SK-N-SH treated with all-trans-retinoic acid at 6 μM for 48 hours (cell line): ENCODE measurements around the gene RFX6.

Experiments
- ATAC-seq: fragments of 200-7000 bp; cut with Tn5 transposase; 3 replicates; pipeline ENCODE4 v1.9.1; 2020; ENCODE audit warnings: mild to moderate bottlenecking, moderate library complexity
- ARNTL ChIP-seq: fragments of 450-650 bp; formaldehyde crosslinking; IDR thresholded peaks from 2 replicates; pipeline ENCODE4 v1.5.0; 2020; ENCODE audit warnings: low read depth, mild to moderate bottlenecking, moderate library complexity, borderline replicate concordance
- BACH2 ChIP-seq: fragments of 250-450 bp; sonication (Bioruptor Pico); IDR thresholded peaks from 2 replicates; pipeline ENCODE4 v1.9.0; 2021; ENCODE audit warnings: mild to moderate bottlenecking, borderline replicate concordance
- CSDC2 ChIP-seq: fragments of 250-450 bp; sonication (Bioruptor Pico); IDR thresholded peaks from 2 replicates; pipeline ENCODE4 v1.5.0; 2020; ENCODE audit warnings: mild to moderate bottlenecking, moderate library complexity
- ISL1 ChIP-seq: fragments of 250-450 bp; sonication (Bioruptor Pico); IDR thresholded peaks from 2 replicates; pipeline ENCODE4 v2.1.2; 2022; ENCODE audit warnings: mild to moderate bottlenecking, moderate library complexity
- OSR1 ChIP-seq: fragments of 250-450 bp; sonication (Bioruptor Pico); IDR thresholded peaks from 2 replicates; pipeline ENCODE4 v1.8.0; 2022; ENCODE audit warnings: moderate library complexity, mild to moderate bottlenecking, inconsistent platforms
- RARB ChIP-seq: fragments of 250-450 bp; sonication (Bioruptor Pico); IDR thresholded peaks from 2 replicates; pipeline ENCODE4 v1.8.0; 2021; ENCODE audit warnings: mild to moderate bottlenecking, moderate library complexity
- SNAI2 ChIP-seq: fragments of 250-450 bp; sonication (Bioruptor Pico); IDR thresholded peaks from 2 replicates; pipeline ENCODE4 v1.5.0; 2020; ENCODE audit warnings: mild to moderate bottlenecking, moderate library complexity
- TCF4 ChIP-seq: fragments of 250-450 bp; sonication (Bioruptor Pico); IDR thresholded peaks from 2 replicates; pipeline ENCODE4 v1.8.0; 2021; ENCODE audit warnings: mild to moderate bottlenecking, moderate library complexity, borderline replicate concordance
- TOX ChIP-seq: fragments of 250-450 bp; sonication (Bioruptor Pico); IDR thresholded peaks from 2 replicates; pipeline ENCODE4 v1.8.0; 2021; ENCODE audit warnings: mild to moderate bottlenecking, moderate library complexity, borderline replicate concordance
- ZC3H10 ChIP-seq: fragments of 250-450 bp; sonication (Bioruptor Pico); IDR thresholded peaks from 2 replicates; pipeline ENCODE4 v1.5.1; 2021; ENCODE audit warnings: mild to moderate bottlenecking, moderate library complexity
- ZFP3 ChIP-seq: fragments of 250-450 bp; sonication (Bioruptor Pico); IDR thresholded peaks from 2 replicates; pipeline ENCODE4 v1.5.0; 2020; ENCODE audit warnings: mild to moderate bottlenecking, moderate library complexity
- ZFP30 ChIP-seq: fragments of 450-650 bp; formaldehyde crosslinking; IDR thresholded peaks from 2 replicates; pipeline ENCODE4 v1.5.0; 2022; ENCODE audit warnings: mild to moderate bottlenecking, moderate library complexity
- ZNF565 ChIP-seq: fragments of 450-650 bp; formaldehyde crosslinking; conservative IDR thresholded peaks from 2 replicates; pipeline ENCODE4 v1.5.0; 2020; ENCODE audit warnings: low read depth, mild to moderate bottlenecking, moderate library complexity
- ZNF70 ChIP-seq: fragments of 450-650 bp; formaldehyde crosslinking; IDR thresholded peaks from 2 replicates; pipeline ENCODE4 v1.5.0; 2020; ENCODE audit warnings: mild to moderate bottlenecking, moderate library complexity
- ZNF8 ChIP-seq: fragments of 450-650 bp; formaldehyde crosslinking; IDR thresholded peaks from 2 replicates; pipeline ENCODE4 v1.5.0; 2020; ENCODE audit warnings: mild to moderate bottlenecking, moderate library complexity
- TF ChIP-seq, protein P1 (sequence below): fragments of 250-450 bp; sonication (Bioruptor Pico); IDR thresholded peaks from 2 replicates; pipeline ENCODE4 v1.5.1; 2021; ENCODE audit warnings: mild to moderate bottlenecking, moderate library complexity
- TF ChIP-seq, protein P2 (sequence below): fragments of 250-450 bp; sonication (Bioruptor Pico); IDR thresholded peaks from 2 replicates; pipeline ENCODE4 v1.5.0; 2020; ENCODE audit warnings: mild to moderate bottlenecking, moderate library complexity
- TF ChIP-seq, protein P3 (sequence below): fragments of 250-450 bp; sonication (Bioruptor Pico); IDR thresholded peaks from 2 replicates; pipeline ENCODE4 v1.8.0; 2020; ENCODE audit warnings: mild to moderate bottlenecking, moderate library complexity, borderline replicate concordance
- TF ChIP-seq, protein P4 (sequence below): fragments of 250-450 bp; sonication (Bioruptor Pico); IDR thresholded peaks from 2 replicates; pipeline ENCODE4 v1.8.0; 2021; ENCODE audit warnings: low read depth, mild to moderate bottlenecking, moderate library complexity, borderline replicate concordance

RFX6 gene

DNA sequence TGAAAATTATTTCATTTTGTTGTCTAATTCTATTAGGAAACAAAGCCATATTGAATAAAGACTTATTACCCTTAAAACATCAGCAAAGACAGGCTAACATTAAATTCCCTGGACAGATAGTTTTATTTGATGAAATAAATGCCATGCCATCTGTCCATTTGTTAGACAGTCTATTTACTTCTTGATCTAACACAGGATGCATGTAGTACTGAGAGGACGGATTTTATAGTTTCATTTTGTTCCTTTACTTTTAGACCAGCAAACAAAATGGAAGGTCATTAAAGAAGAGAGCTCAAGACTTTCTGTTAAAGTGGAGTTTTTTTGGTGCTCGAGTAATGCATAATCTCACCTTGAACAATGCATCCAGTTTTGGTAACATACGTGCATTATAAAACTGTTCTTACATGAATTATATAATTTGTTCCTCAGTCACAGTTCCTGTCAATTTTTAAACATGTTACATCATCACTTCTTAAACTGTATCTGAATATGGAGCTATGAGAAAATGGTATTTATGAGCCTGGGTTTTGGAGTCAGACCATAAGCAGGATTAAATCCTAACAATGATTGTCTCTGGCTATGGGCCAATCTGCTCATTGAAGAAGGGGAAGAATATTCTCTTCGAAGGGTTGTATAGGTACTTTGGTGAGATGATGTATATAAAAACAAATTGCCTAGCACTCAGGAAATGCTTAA lies 46.0 kb downstream of the RFX6 start:
- no peak for ATAC-seq
- TF ChIP-seq BACH2 (CRISPR knock-in tag): no peak
- TF ChIP-seq ARNTL (CRISPR knock-in tag): no peak
- TF ChIP-seq, protein P1, sequence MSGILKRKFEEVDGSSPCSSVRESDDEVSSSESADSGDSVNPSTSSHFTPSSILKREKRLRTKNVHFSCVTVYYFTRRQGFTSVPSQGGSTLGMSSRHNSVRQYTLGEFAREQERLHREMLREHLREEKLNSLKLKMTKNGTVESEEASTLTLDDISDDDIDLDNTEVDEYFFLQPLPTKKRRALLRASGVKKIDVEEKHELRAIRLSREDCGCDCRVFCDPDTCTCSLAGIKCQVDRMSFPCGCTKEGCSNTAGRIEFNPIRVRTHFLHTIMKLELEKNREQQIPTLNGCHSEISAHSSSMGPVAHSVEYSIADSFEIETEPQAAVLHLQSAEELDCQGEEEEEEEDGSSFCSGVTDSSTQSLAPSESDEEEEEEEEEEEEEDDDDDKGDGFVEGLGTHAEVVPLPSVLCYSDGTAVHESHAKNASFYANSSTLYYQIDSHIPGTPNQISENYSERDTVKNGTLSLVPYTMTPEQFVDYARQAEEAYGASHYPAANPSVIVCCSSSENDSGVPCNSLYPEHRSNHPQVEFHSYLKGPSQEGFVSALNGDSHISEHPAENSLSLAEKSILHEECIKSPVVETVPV (CRISPR knock-in tag): no peak
- no peak for TF ChIP-seq TCF4 (CRISPR knock-in tag)
- TF ChIP-seq ZC3H10 (CRISPR knock-in tag): no peak
- TF ChIP-seq, protein P2, sequence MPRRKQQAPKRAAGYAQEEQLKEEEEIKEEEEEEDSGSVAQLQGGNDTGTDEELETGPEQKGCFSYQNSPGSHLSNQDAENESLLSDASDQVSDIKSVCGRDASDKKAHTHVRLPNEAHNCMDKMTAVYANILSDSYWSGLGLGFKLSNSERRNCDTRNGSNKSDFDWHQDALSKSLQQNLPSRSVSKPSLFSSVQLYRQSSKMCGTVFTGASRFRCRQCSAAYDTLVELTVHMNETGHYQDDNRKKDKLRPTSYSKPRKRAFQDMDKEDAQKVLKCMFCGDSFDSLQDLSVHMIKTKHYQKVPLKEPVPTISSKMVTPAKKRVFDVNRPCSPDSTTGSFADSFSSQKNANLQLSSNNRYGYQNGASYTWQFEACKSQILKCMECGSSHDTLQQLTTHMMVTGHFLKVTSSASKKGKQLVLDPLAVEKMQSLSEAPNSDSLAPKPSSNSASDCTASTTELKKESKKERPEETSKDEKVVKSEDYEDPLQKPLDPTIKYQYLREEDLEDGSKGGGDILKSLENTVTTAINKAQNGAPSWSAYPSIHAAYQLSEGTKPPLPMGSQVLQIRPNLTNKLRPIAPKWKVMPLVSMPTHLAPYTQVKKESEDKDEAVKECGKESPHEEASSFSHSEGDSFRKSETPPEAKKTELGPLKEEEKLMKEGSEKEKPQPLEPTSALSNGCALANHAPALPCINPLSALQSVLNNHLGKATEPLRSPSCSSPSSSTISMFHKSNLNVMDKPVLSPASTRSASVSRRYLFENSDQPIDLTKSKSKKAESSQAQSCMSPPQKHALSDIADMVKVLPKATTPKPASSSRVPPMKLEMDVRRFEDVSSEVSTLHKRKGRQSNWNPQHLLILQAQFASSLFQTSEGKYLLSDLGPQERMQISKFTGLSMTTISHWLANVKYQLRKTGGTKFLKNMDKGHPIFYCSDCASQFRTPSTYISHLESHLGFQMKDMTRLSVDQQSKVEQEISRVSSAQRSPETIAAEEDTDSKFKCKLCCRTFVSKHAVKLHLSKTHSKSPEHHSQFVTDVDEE (CRISPR knock-in tag): no peak
- no peak for TF ChIP-seq ZFP3 (CRISPR knock-in tag)
- no peak for TF ChIP-seq OSR1
- no peak for TF ChIP-seq CSDC2 (CRISPR knock-in tag)
- TF ChIP-seq RARB (CRISPR knock-in tag): no peak
- no peak for TF ChIP-seq ISL1 (CRISPR knock-in tag)
- no peak for TF ChIP-seq ZNF565 (CRISPR knock-in tag)
- TF ChIP-seq, protein P3, sequence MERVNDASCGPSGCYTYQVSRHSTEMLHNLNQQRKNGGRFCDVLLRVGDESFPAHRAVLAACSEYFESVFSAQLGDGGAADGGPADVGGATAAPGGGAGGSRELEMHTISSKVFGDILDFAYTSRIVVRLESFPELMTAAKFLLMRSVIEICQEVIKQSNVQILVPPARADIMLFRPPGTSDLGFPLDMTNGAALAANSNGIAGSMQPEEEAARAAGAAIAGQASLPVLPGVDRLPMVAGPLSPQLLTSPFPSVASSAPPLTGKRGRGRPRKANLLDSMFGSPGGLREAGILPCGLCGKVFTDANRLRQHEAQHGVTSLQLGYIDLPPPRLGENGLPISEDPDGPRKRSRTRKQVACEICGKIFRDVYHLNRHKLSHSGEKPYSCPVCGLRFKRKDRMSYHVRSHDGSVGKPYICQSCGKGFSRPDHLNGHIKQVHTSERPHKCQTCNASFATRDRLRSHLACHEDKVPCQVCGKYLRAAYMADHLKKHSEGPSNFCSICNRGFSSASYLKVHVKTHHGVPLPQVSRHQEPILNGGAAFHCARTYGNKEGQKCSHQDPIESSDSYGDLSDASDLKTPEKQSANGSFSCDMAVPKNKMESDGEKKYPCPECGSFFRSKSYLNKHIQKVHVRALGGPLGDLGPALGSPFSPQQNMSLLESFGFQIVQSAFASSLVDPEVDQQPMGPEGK (CRISPR knock-in tag): no peak

DNA sequence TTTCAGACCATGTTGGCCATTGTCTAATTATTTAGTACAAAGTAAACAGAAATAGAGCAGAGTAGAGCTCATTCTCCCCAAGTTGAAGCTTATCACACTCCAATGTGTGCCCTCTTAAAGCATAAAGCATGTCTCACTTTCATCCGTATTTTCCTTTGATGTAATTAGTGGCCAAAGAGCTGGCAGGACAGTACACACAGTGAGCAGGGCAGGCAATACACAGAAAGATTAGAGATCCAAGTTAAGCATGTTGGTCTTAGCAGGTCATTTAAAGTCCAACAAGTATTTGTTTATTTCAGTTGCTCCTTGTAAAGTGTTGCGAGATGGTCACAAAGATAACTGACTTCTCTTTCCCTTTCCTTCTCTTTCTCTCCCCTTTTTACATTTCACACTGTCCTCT lies 47.2 kb downstream of the RFX6 start:
- TF ChIP-seq ARNTL (CRISPR knock-in tag) (no peak), CSDC2 (CRISPR knock-in tag) (no peak), ZNF70 (CRISPR knock-in tag) (no peak), ZC3H10 (CRISPR knock-in tag) (no peak), ZFP30 (CRISPR knock-in tag) (no peak)
- TF ChIP-seq, protein P1 (CRISPR knock-in tag): no peak
- TF ChIP-seq, all 23 proteins: peak for 0
- ATAC-seq: no peak

DNA sequence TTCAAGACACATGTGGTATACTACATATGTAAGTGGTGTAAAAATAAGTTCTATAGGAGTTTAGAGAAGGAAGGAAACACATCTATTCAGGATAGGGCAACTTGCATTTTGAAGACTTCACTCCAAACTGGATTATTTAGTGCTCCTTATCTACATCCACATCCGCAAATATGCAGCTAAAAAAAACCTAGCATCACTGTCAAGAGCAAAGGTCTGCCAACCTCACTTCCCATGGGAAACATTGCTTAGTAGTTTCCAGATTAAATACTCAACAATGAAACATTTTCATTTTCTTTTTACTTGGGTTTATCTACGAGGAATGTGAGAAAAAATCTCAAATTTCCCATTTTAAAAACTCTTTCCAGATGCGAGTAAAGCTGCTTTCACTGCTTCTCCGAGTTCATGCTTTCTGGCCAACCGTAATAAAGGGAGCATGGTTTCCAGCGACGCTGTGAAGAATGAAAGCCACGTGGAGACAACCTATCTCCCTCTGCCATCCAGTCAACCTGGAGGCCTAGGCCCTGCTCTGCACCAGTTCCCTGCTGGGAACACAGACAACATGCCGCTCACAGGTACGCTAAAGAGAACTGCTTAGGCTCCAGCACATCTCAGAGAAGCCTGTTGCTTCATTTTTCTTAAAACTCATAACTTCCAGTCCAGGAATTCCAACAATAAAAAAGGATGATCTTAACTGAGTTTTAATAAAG lies 48.2 kb downstream of the RFX6 start:
- no peak for ATAC-seq
- TF ChIP-seq, protein P1 (CRISPR knock-in tag): no peak
- TF ChIP-seq ZNF8 (CRISPR knock-in tag) (no peak), BACH2 (CRISPR knock-in tag) (no peak), OSR1 (no peak), ISL1 (CRISPR knock-in tag) (no peak), SNAI2 (CRISPR knock-in tag) (no peak), ARNTL (CRISPR knock-in tag) (no peak), TOX (no peak), ZFP3 (CRISPR knock-in tag) (no peak)
- TF ChIP-seq, protein P2 (CRISPR knock-in tag): no peak
- TF ChIP-seq, protein P4, sequence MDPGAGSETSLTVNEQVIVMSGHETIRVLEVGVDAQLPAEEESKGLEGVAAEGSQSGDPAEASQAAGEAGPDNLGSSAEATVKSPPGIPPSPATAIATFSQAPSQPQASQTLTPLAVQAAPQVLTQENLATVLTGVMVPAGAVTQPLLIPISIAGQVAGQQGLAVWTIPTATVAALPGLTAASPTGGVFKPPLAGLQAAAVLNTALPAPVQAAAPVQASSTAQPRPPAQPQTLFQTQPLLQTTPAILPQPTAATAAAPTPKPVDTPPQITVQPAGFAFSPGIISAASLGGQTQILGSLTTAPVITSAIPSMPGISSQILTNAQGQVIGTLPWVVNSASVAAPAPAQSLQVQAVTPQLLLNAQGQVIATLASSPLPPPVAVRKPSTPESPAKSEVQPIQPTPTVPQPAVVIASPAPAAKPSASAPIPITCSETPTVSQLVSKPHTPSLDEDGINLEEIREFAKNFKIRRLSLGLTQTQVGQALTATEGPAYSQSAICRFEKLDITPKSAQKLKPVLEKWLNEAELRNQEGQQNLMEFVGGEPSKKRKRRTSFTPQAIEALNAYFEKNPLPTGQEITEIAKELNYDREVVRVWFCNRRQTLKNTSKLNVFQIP (CRISPR knock-in tag): no peak
- TF ChIP-seq, all 23 proteins: peak for 0
